HepG2 (cell line): ENCODE measurements around the gene WTAP. TPM values are rescaled to one million over a fixed set of nuclear protein-coding genes. Genes with fewer than 3 reads are reported as not detected.

Source experiments
- ADNP ChIP-seq: sonication (generic); formaldehyde crosslinking; IDR thresholded peaks from 2 replicates; pipeline ENCODE4 v1.4.0; 2020; ENCODE audit warnings: missing genetic modification reagents
- GPN1 ChIP-seq: sonication (generic); formaldehyde crosslinking; IDR thresholded peaks from 2 replicates; pipeline ENCODE4 v1.5.1; 2020; ENCODE audit warnings: missing genetic modification reagents, borderline replicate concordance
- HCFC1 ChIP-seq: fragments of 150-350 bp; IDR thresholded peaks from 2 replicates; pipeline ENCODE4 v1.6.1; 2014; ENCODE audit warnings: low read depth, low read length
- HOXA7 ChIP-seq: sonication (generic); formaldehyde crosslinking; IDR thresholded peaks from 2 replicates; pipeline ENCODE4 v1.8.1; 2022; ENCODE audit warnings: mild to moderate bottlenecking, missing genetic modification reagents, moderate library complexity
- KLF11 ChIP-seq: IDR thresholded peaks from 2 replicates; pipeline ENCODE4 v1.6.1; 2016; ENCODE audit warnings: missing compliant biosample characterization
- MAF1 ChIP-seq: sonication (generic); formaldehyde crosslinking; IDR thresholded peaks from 2 replicates; pipeline ENCODE4 v1.5.0; 2020; ENCODE audit warnings: missing genetic modification reagents, borderline replicate concordance
- MYNN ChIP-seq: sonication (generic); formaldehyde crosslinking; IDR thresholded peaks from 2 replicates; pipeline ENCODE4 v1.4.0; 2020; ENCODE audit warnings: mild to moderate bottlenecking, low read depth, missing genetic modification reagents
- MZF1 ChIP-seq: sonication (generic); formaldehyde crosslinking; IDR thresholded peaks from 2 replicates; pipeline ENCODE4 v1.8.1; 2023; ENCODE audit warnings: mild to moderate bottlenecking, missing genetic modification reagents, borderline replicate concordance
- NFKB2 ChIP-seq: sonication (generic); formaldehyde crosslinking; IDR thresholded peaks from 2 replicates; pipeline ENCODE4 v1.4.0; 2020; ENCODE audit warnings: missing genetic modification reagents, borderline replicate concordance
- NFKBIZ ChIP-seq: IDR thresholded peaks from 2 replicates; pipeline ENCODE4 v1.6.1; 2018; ENCODE audit warnings: missing genetic modification reagents, missing compliant biosample characterization
- RBAK ChIP-seq: sonication (generic); formaldehyde crosslinking; IDR thresholded peaks from 2 replicates; pipeline ENCODE4 v1.5.1; 2020; ENCODE audit warnings: mild to moderate bottlenecking, missing genetic modification reagents
- SCMH1 ChIP-seq: sonication (generic); formaldehyde crosslinking; IDR thresholded peaks from 2 replicates; pipeline ENCODE4 v1.9.0; 2021; ENCODE audit warnings: missing genetic modification reagents, mild to moderate bottlenecking, borderline replicate concordance
- STAG1 ChIP-seq: sonication (generic); formaldehyde crosslinking; IDR thresholded peaks from 2 replicates; pipeline ENCODE4 v1.4.0; 2020; ENCODE audit warnings: missing genetic modification reagents
- TSC22D2 ChIP-seq: sonication (generic); formaldehyde crosslinking; IDR thresholded peaks from 2 replicates; pipeline ENCODE4 v1.5.1; 2020; ENCODE audit warnings: missing genetic modification reagents, mild to moderate bottlenecking, borderline replicate concordance
- ZMYM3 ChIP-seq: sonication (generic); formaldehyde crosslinking; IDR thresholded peaks from 2 replicates; pipeline ENCODE4 v1.5.1; 2020; ENCODE audit warnings: mild to moderate bottlenecking, missing genetic modification reagents
- ZMYM4 ChIP-seq: sonication (generic); formaldehyde crosslinking; IDR thresholded peaks from 2 replicates; pipeline ENCODE4 v1.8.1; 2023; ENCODE audit warnings: mild to moderate bottlenecking, missing genetic modification reagents
- ZNF557 ChIP-seq: sonication (generic); formaldehyde crosslinking; IDR thresholded peaks from 2 replicates; pipeline ENCODE4 v1.4.0; 2020; ENCODE audit warnings: missing genetic modification reagents
- ZNF709 ChIP-seq: sonication (generic); formaldehyde crosslinking; IDR thresholded peaks from 2 replicates; pipeline ENCODE4 v1.5.0; 2020; ENCODE audit warnings: mild to moderate bottlenecking, missing genetic modification reagents
- ZNF883 ChIP-seq: sonication (generic); formaldehyde crosslinking; IDR thresholded peaks from 2 replicates; pipeline ENCODE4 v1.5.1; 2020; ENCODE audit warnings: mild to moderate bottlenecking, missing genetic modification reagents; ENCODE audit errors: not compliant biosample characterization
- polyA plus RNA-seq, 8 experiments: library from polyadenylated mRNA; depleted of rRNA in 3 of 8; stranded (reverse) in 7 of 8; unstranded in 1 of 8; fragments of >200 nt; fragmentation: Illumina TruSeq in 4 of 8; extraction: Trizol in 4 of 8; gene quantifications; 2 replicates each; pipeline versions ENCODE4 v1.2.1 to v1.2.3, GENCODE V29; 2011 to 2016; ENCODE audit warnings: low read depth in 4 of 8, missing spikeins in 1 of 8, mixed read lengths in 1 of 8; ENCODE audit not compliant: insufficient read depth in 1 of 8
- total RNA-seq, 5 experiments: library from RNA; depleted of rRNA; stranded (reverse); fragments of >200 nt; fragmentation: Illumina TruSeq; extraction: Trizol; gene quantifications; 2 replicates each; pipeline ENCODE4 v1.2.3, GENCODE V29; 2016; ENCODE audit warnings: low read depth in 1 of 5
- TF ChIP-seq, protein P1 (sequence below): IDR thresholded peaks from 2 replicates; pipeline ENCODE4 v1.6.1; 2016; ENCODE audit warnings: low read depth
- TF ChIP-seq, protein P2 (sequence below): sonication (generic); formaldehyde crosslinking; IDR thresholded peaks from 2 replicates; pipeline ENCODE4 v1.5.0; 2020; ENCODE audit warnings: missing genetic modification reagents
- TF ChIP-seq, protein P3 (sequence below): sonication (generic); formaldehyde crosslinking; IDR thresholded peaks from 2 replicates; pipeline ENCODE4 v1.5.0; 2020; ENCODE audit warnings: missing genetic modification reagents, mild to moderate bottlenecking, borderline replicate concordance

Gene WTAP
- total and polyA plus RNA-seq, 2 of the 13 experiments (the other 11 are each of a cell fraction or from before 2014, with no cell fraction given), result 31.6 to 167 TPM

DNA sequence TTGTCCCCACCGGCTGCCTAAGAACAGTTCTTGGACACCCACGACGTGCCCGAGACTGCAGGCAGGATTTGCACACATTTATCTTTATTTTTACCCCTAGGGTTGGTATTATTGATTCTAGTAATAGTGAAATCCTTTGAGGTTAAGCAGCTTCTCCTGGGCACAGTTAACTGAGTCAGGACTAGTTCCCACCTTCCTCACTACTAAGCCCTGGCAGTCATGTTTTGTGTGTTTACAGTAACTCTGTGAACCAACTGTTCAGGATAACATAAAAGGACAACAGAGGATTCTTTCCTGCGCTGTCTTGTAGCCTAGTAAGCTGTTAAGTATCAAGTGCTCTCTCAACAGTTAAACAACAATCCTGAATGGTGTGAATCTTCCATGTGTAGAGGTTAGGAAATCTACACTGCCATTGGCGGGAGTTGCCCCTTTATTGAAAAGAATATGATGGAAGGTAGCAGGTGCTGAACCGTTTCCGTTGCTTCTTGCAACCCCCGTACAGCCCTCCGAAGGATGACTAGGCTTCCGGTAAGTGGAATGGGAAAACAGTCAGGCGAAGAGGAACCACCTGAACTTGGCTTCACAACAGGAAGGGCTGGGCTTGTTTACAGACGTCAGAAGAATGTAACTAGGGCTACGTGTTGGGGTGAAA, 33.3 kb upstream of the WTAP start (continued):
- TF ChIP-seq, protein P1, sequence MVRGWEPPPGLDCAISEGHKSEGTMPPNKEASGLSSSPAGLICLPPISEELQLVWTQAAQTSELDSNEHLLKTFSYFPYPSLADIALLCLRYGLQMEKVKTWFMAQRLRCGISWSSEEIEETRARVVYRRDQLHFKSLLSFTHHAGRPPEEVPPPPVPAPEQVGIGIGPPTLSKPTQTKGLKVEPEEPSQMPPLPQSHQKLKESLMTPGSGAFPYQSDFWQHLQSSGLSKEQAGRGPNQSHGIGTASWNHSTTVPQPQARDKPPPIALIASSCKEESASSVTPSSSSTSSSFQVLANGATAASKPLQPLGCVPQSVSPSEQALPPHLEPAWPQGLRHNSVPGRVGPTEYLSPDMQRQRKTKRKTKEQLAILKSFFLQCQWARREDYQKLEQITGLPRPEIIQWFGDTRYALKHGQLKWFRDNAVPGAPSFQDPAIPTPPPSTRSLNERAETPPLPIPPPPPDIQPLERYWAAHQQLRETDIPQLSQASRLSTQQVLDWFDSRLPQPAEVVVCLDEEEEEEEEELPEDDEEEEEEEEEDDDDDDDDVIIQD (CRISPR knock-in tag), result 0 out of 2 replicates have a peak, but pooled peaks have one; percentile 63
- TF ChIP-seq TSC22D2, result peak; percentile 33; the same call in 1 of the 2 replicates
- 0 out of 2 replicates have a peak, but pooled peaks have one; percentile 10 for TF ChIP-seq ZNF709 (CRISPR knock-in tag)
- no peak for TF ChIP-seq MAF1
- TF ChIP-seq HCFC1, result no peak
- no peak for TF ChIP-seq RBAK (CRISPR knock-in tag)
- TF ChIP-seq, protein P2, sequence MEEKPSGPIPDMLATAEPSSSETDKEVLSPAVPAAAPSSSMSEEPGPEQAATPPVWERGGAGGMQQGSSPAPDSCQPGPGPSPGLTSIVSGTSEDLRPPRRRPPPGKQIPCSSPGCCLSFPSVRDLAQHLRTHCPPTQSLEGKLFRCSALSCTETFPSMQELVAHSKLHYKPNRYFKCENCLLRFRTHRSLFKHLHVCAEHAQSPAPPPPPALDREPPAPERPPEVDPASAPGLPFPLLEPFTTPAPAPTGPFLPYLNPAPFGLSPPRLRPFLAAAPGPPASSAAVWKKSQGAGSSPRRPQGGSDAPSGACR (CRISPR knock-in tag), result 0 out of 2 replicates have a peak, but pooled peaks have one; percentile 90
- TF ChIP-seq HOXA7 (CRISPR knock-in tag), result no peak
- no peak for TF ChIP-seq STAG1 (CRISPR knock-in tag)
- TF ChIP-seq MYNN (CRISPR knock-in tag), result no peak
- no peak for TF ChIP-seq MZF1 (CRISPR knock-in tag)
- no peak; the same call in 1 of the 2 replicates for TF ChIP-seq NFKB2
- TF ChIP-seq NFKBIZ (CRISPR knock-in tag), result peak; percentile 88
- no peak for TF ChIP-seq KLF11 (CRISPR knock-in tag)
- TF ChIP-seq ZNF883 (CRISPR knock-in tag), result no peak
- no peak for TF ChIP-seq SCMH1 (CRISPR knock-in tag)
- TF ChIP-seq ZMYM4 (CRISPR knock-in tag), result no peak; the same call in 1 of the 2 replicates
- TF ChIP-seq, protein P3, sequence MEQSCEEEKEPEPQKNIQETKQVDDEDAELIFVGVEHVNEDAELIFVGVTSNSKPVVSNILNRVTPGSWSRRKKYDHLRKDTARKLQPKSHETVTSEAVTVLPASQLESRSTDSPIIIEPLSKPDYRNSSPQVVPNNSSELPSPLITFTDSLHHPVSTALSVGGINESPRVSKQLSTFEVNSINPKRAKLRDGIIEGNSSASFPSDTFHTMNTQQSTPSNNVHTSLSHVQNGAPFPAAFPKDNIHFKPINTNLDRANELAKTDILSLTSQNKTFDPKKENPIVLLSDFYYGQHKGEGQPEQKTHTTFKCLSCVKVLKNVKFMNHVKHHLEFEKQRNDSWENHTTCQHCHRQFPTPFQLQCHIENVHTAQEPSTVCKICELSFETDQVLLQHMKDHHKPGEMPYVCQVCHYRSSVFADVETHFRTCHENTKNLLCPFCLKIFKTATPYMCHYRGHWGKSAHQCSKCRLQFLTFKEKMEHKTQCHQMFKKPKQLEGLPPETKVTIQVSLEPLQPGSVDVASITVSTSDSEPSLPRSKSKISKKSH (CRISPR knock-in tag), result no peak
- TF ChIP-seq ADNP (CRISPR knock-in tag), result no peak
- 0 out of 2 replicates have a peak, but pooled peaks have one; percentile 20 for TF ChIP-seq ZNF557
- no peak for TF ChIP-seq ZMYM3 (CRISPR knock-in tag)
- no peak for TF ChIP-seq GPN1 (CRISPR knock-in tag)
